A673 (cell line): ENCODE data around the gene POU1F1. TPM values are rescaled to one million over a fixed set of nuclear protein-coding genes. Genes with fewer than 3 reads are reported as not detected.

Experiments
- BruUV-seq: library from RNA; stranded (reverse); fragments of 400-500 nt; replicated peaks from 2 replicates; lab custom pipeline; 2021; lab: Mats Ljungman, UMichigan
- CTCF ChIA-PET: fragments of 300-600 bp; sonication (Branson Sonifier 250); formaldehyde crosslinking; loops from one replicate; lab custom pipeline; 2022; ENCODE audit warnings: antibody characterized with exemption; lab: Charles Lee
- POLR2A ChIA-PET: fragments of 300-600 bp; sonication (Branson Sonifier 250); formaldehyde crosslinking; loops from one replicate; lab custom pipeline; 2022; ENCODE audit warnings: antibody characterized with exemption; ENCODE audit not compliant: low non-redundant PET; lab: Charles Lee
- DNase-seq: peaks from one replicate; pipeline ENCODE4 v3.0.0-alpha.2; 2015; ENCODE audit warnings: low spot score
- H3K27ac ChIP-seq: fragments of 200-600 bp; sonication (generic); 2 replicates; pipeline ENCODE4 v1.5.1; 2016; ENCODE audit warnings: mixed run types, low read depth, mild to moderate bottlenecking, mixed read lengths, antibody characterized with exemption, low read length; ENCODE audit not compliant: poor library complexity, severe bottlenecking
- H3K27me3 ChIP-seq: fragments of 200-600 bp; sonication (generic); replicated peaks from 2 replicates; pipeline ENCODE4 v1.6.1; 2017; ENCODE audit warnings: mixed run types, low read depth, mild to moderate bottlenecking, mixed read lengths, antibody characterized with exemption, low read length; ENCODE audit not compliant: insufficient read depth, poor library complexity
- H3K36me3 ChIP-seq: fragments of 200-600 bp; sonication (generic); 2 replicates; pipeline ENCODE4 v1.6.1; 2016; ENCODE audit warnings: mixed run types, mild to moderate bottlenecking, mixed read lengths, antibody characterized with exemption, low read length; ENCODE audit not compliant: insufficient read depth, poor library complexity, severe bottlenecking
- H3K4me1 ChIP-seq: fragments of 200-600 bp; sonication (generic); 2 replicates; pipeline ENCODE4 v1.6.1; 2017; ENCODE audit warnings: mixed run types, mild to moderate bottlenecking, mixed read lengths, antibody characterized with exemption, low read length; ENCODE audit not compliant: insufficient read depth, poor library complexity, severe bottlenecking
- H3K4me3 ChIP-seq: fragments of 200-600 bp; sonication (generic); 2 replicates; pipeline ENCODE4 v1.5.1; 2016; ENCODE audit warnings: low read depth, mixed run types, mild to moderate bottlenecking, mixed read lengths, low read length; ENCODE audit not compliant: poor library complexity, severe bottlenecking
- H3K9me3 ChIP-seq: fragments of 200-600 bp; sonication (generic); 2 replicates; pipeline ENCODE4 v1.6.1; 2016; ENCODE audit warnings: mixed run types, low read depth, mild to moderate bottlenecking, mixed read lengths, antibody characterized with exemption, low read length; ENCODE audit not compliant: poor library complexity, severe bottlenecking
- EZH2 ChIP-seq: fragments of 200-600 bp; sonication (generic); IDR thresholded peaks from 2 replicates; pipeline ENCODE4 v1.6.1; 2017; ENCODE audit warnings: borderline replicate concordance, low read depth, mild to moderate bottlenecking, mixed read lengths, antibody characterized with exemption, low read length; ENCODE audit not compliant: poor library complexity, severe bottlenecking
- intact Hi-C: fragments of 100-400 bp; cut with micrococcal nuclease; formaldehyde crosslinking; loops from one replicate; pipeline ENCODE4 v1.10.0; 2022; ENCODE audit not compliant: unreplicated experiment
- microRNA-seq: library from miRNA; unstranded; fragments of <30 nt; microRNA quantifications from one replicate; pipeline ENCODE4 v1.2.0, GENCODE V29; 2021
- total RNA-seq: library from RNA; stranded (reverse); gene quantifications from 2 replicates; pipeline ENCODE4 v1.2.3, GENCODE V29; 2021
- TF ChIP-seq, protein P1 (sequence below): fragments of 300-800, 200-600 bp; sonication (generic); conservative IDR thresholded peaks from 2 replicates; pipeline ENCODE4 v1.5.1; 2017; ENCODE audit warnings: low read depth, mild to moderate bottlenecking, antibody characterized with exemption, low read length, moderate library complexity, mixed read lengths

Gene POU1F1
- total RNA-seq, 1 experiment from 2014 or later = 47.5 TPM

DNA sequence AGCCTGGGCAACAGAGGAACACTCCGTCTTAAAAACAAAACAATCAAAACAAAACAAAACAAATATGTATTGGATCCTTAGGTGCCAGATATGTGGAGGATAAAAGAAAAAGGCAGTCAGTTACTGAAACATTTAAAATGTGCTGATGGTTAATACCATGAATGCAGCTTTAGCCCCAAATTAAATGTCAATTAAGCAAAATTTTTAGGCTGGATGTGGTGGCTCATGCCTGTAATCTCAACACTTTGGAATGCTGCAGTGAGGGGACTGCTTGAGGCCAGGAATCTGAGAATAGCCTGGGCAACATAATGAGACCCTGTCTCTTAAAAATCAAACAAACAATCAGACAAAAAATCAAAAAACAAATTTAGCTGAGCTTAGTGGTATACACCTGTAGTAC, 57.8 kb downstream of the POU1F1 start:
- no peak overlapping the region for H3K4me3 ChIP-seq
- POLR2A ChIA-PET = no interaction called here
- no peak for DNase-seq
- no peaks in the 10 kb centered on the region for H3K9me3 ChIP-seq
- no peaks in the 10 kb centered on the region for H3K4me1 ChIP-seq
- BruUV-seq = no TSS peak
- intact Hi-C loops = no loop called here
- no peaks in the 10 kb centered on the region for H3K36me3 ChIP-seq
- TF ChIP-seq, protein P1, sequence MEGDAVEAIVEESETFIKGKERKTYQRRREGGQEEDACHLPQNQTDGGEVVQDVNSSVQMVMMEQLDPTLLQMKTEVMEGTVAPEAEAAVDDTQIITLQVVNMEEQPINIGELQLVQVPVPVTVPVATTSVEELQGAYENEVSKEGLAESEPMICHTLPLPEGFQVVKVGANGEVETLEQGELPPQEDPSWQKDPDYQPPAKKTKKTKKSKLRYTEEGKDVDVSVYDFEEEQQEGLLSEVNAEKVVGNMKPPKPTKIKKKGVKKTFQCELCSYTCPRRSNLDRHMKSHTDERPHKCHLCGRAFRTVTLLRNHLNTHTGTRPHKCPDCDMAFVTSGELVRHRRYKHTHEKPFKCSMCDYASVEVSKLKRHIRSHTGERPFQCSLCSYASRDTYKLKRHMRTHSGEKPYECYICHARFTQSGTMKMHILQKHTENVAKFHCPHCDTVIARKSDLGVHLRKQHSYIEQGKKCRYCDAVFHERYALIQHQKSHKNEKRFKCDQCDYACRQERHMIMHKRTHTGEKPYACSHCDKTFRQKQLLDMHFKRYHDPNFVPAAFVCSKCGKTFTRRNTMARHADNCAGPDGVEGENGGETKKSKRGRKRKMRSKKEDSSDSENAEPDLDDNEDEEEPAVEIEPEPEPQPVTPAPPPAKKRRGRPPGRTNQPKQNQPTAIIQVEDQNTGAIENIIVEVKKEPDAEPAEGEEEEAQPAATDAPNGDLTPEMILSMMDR = no peak
- no peak for TF ChIP-seq EZH2
- CTCF ChIA-PET = no interaction called here
- H3K27me3 ChIP-seq = peaks cover 21% of the 10 kb centered on the region
- H3K27ac ChIP-seq = no peak overlapping the region

Small RNA genes lying within 50 kb of the gene (microRNA-seq; reads per million reads assigned to microRNA genes)
- gene MIR4795 = not detected

Other genes starting within 250 kb of the POU1F1 start
- 33.7 and 36.5 TPM in 2 replicates for gene CHMP2B, start 49.3 kb downstream of the POU1F1 start, total RNA-seq